H1 (cell line): ENCODE data around the gene TM4SF20. TPM values are rescaled to one million over a fixed set of nuclear protein-coding genes. Genes with fewer than 3 reads are reported as not detected.

Experiments used
- ATF3 ChIP-seq: IDR thresholded peaks from 2 replicates; pipeline ENCODE4 v1.6.1; 2011; ENCODE audit warnings: low read depth, mild to moderate bottlenecking, low read length; ENCODE audit not compliant: insufficient read depth
- CHD7 ChIP-seq: fragments of 300-600 bp; sonication (generic); IDR thresholded peaks from 2 replicates; pipeline ENCODE4 v1.7.1; 2012; ENCODE audit warnings: low read length, moderate library complexity, mild to moderate bottlenecking, inconsistent platforms; ENCODE audit not compliant: insufficient replicate concordance
- NANOG ChIP-seq: IDR thresholded peaks from 2 replicates; pipeline ENCODE4 v1.6.1; 2011; ENCODE audit warnings: low read length, low read depth, mild to moderate bottlenecking, inconsistent platforms; ENCODE audit not compliant: insufficient read depth, poor library complexity, severe bottlenecking
- POLR2AphosphoS5 ChIP-seq: IDR thresholded peaks from 2 replicates; pipeline ENCODE4 v1.6.1; 2011; ENCODE audit warnings: low read depth, low read length
- RBBP5 ChIP-seq: IDR thresholded peaks from 2 replicates; pipeline ENCODE4 v1.7.1; 2012; ENCODE audit warnings: low read depth, mild to moderate bottlenecking, inconsistent platforms, low read length, moderate library complexity, borderline replicate concordance
- SRF ChIP-seq: IDR thresholded peaks from 2 replicates; pipeline ENCODE4 v1.6.1; 2011; ENCODE audit warnings: mild to moderate bottlenecking, low read depth, low read length, moderate library complexity
- polyA plus RNA-seq, 7 experiments: library from polyadenylated mRNA; depleted of rRNA in 3 of 7; stranded (reverse) in 5 of 7; unstranded in 2 of 7; fragments of >200 nt in 5 of 7; fragments of 200-250 nt in 2 of 7; gene quantifications; 1 replicate in 5 of 7; 2 replicates in 1 of 7; 4 replicates in 1 of 7; pipeline versions ENCODE4 v1.2.1 to v1.2.3, GENCODE V29; 2011 to 2013; ENCODE audit warnings: missing spikeins in 2 of 7, mixed read lengths in 2 of 7
- total RNA-seq: library from RNA; stranded (reverse); fragmentation: NEBNext Ultra II Directional; extraction: Animal tissue kit (Norgen Biotek cat#: 25700); gene quantifications from 2 replicates; pipeline ENCODE4 v1.2.1, GENCODE V29; 2021

The TM4SF20 gene
- total and polyA plus RNA-seq, 2 of the 8 experiments (the other 6 are each of a cell fraction or from before 2014, with no cell fraction given): not detected

GRCh38 chr2:227339098-227339599 is 40.0 kb downstream of the TM4SF20 start (continued):
- TF ChIP-seq CHD7 (no peak), NANOG (no peak), SRF (no peak), RBBP5 (no peak), ATF3 (no peak), POLR2AphosphoS5 (no peak)
